ENCODE results near the gene MAN1A1.

MAN1A1 gene

DNA sequence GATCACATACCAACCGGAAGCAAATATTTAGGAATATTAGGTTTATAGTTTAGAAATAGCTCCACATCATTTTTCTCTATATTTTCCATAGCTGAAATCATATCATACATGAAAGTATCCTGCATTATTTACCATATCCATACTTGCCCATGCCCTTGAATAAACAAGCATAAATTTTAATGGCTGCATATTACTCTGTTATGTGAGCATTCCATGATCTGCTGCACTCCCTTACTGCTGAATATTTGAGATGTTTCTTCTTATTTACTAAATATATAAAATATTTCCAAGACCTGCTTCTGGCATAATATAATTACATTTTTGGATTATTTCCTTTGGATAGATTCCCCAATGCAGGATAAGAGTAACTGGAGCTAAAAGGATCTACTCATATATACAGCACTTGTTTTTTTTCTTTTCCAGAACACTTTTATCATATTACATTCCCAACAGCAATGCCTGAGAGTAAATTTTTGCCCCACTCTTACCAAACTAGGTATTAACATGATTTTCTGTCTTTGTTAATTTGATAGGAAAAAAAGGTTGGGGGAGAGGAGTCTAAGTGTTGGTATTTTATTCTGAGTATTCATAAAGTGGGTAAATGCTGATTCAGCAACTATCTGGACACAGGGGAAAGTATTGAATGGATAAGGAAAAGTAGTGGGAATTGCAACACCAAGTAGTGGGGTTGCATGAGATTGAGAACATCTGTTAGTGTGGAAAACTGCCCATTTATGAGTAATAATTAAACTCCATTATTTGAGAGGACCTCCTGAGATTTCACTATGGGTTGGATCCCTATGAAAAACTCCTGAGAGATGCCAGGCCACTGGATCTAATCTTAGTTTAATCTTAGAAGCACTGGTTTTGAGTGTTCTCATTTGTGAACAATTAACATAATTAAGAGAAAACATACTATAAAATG, 76.0 kb downstream of the MAN1A1 start:
- no peak for DNase-seq (ENCODE audit: low read depth in 1 of 2, low spot score in 1 of 2)

DNA sequence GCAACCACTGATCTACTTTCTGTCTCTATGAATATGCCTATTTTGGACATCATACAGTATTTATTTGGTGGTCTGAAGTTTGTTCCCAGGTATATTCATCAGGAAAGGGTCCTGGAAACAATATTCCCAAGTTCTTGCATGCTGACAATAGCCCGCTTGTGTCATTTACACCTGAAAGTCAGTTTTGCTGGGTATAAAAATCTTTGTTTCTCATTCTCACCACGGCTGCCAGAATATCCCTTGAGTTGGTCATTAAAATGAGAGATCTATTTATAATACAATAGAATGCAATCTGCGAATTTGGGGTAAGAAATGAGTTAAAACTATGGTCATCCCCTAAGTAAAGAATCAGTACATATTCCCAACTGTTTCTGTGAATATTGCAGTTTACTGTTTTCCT, 79.0 kb downstream of the MAN1A1 start:
- no peak for DNase-seq (ENCODE audit: low read depth in 1 of 2, low spot score in 1 of 2)

DNA sequence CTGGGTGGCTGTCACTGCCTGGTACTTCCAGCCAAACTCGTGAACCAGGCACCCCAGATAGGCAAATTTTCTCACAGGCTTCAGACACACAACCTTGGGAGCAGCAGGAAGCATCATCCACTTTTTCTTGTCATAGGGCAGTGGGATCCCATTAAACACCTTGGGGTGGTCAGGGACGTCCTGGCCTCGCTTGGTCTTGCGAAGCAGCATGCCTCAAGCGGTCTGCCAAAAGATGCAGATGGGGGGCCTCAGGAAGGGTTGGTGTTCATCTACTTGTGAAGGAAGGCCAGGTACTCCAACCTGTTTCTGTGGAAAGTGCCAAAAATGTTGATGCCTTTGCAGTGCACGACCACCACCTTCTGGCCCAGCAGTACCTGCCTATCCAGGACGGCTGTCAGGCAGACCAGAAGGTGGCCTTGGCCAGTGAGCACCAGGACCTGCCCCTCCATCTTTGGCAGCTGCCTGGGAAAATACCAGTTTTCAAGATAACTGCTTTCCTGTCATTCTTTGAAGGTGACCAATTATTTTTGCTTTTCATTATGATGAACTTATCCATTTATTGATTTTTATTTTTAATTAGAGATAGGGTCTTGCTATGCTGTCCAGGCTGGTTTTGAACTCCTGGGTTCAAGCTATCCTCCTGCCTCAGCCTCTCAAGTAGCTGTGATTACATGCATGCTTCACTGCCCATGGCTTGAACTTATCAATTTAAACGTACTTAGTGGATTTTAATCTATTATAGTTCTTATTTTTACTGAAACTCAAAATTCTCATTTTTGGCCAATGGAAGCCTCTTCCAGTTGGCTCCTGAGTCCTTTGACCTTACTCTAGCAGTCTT, 80.1 kb downstream of the MAN1A1 start:
- DNase-seq (ENCODE audit: low read depth in 1 of 2, low spot score in 1 of 2): no peak

DNA sequence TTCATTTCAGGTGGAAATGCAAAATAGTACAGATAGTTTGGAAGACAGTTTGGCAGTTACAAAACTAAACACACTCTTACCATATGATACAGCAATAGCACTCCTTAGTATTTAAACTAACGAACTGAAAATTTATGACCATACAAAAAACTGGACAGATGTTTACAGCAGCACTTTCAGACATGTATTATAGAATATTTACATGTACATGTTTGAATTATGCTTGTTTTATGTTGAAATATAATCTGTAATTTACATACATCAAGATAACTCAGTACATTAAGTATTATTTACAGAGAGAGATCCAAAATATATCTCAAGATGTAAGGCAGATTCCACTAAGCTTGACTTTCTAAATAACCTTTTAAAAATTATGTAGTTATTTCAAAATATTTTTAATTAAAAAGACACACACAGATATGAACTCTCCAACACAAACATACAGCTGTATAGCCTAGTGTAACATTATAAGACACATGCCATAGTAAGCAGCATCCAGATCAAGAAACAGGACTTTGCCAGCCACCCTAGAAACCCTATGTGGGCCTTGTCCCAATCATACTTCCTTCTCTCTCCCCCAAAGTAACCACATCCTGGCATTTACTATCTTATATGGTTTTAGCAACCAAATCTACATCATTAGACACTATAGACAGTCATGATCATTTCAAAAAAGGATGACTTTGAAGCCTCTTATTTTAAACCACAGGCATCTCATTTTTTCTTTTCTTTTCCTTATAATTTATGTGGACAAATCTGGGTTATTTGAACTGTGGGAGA, 82.2 kb downstream of the MAN1A1 start:
- no peak for DNase-seq (ENCODE audit: low read depth in 1 of 2, low spot score in 1 of 2)

DNA sequence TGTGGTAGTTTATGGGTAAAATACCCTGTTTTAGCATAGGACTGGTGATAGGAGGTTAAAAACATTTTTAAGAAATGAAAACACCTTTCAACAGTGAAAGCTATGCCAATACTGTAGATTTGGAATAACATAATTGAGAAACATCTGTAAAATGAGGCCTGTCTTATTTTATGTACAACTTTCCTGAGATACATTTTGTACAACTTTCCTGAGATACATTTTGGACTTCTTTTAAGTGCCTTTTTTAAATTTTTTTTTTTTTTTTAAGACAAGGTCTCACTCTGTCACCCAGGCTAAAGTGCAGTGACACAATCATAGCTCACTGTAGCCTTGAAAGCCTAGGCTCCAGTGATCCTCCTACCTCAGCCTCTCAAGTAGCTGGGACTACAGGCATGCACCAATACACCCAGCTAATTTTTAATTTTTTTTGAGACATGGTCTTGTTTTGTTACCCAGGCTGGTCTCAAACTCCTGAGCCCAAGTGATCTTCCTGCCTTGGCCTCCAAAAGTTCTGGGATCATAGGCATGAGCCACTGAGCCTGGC, 84.6 kb downstream of the MAN1A1 start:
- DNase-seq (ENCODE audit: low read depth in 1 of 2, low spot score in 1 of 2): no peak

DNA sequence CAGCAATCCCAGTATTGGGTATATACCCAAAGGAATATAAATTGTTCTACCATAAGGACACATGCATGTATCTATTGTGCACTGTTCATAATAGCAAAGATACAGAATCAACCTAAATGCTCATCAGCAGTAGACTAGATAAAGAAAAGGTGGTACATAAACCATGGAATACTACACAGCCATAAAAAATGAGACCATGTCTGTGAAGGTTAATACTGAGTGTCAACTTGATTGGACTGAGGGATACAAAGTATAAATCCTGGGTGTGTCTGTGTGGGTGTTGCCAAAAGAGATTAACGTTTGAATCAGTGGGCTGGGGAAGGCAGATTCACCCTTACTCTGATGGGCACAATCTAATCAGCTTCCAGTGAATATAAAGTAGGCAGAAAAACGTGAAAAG, 86.9 kb downstream of the MAN1A1 start:
- no peak for DNase-seq (ENCODE audit: low read depth in 1 of 2, low spot score in 1 of 2)

DNA sequence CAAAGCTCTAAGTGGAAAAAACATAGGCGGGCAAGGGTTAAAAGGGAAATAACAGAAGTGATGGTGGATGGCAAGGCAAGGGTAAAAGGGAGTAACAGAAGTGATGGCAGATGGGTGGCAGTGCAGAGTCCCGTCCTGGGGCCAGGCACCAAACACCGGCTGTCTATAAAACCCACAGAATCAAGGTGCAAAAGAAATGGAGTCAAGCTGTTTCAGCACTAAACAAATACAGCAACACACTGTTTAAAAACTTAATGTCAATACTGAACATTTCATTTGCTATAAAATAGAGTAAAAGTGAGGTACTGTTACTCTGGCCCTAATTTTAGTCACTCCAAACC, 87.6 kb downstream of the MAN1A1 start:
- DNase-seq (ENCODE audit: low read depth in 1 of 2, low spot score in 1 of 2): no peak

DNA sequence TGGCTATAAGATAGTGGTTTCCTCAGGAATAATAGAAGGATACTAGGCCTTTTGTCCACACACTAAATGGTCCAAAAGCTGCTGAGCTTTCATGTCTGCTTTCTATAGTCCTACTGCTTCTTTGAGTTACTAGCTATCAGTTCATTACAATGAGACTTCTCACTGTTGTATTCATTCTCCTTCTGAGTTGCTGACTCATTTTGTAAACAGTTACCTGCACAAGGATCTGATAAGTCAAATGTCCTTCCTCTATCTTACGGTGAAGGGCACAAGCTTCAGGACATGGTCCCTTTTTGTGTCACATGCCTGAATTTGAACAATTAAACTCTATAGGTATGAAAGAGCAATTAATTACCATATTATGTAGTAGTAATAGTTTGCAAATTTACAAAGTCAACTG, 90.5 kb downstream of the MAN1A1 start:
- no peak for DNase-seq (ENCODE audit: low read depth in 1 of 2, low spot score in 1 of 2)

DNA sequence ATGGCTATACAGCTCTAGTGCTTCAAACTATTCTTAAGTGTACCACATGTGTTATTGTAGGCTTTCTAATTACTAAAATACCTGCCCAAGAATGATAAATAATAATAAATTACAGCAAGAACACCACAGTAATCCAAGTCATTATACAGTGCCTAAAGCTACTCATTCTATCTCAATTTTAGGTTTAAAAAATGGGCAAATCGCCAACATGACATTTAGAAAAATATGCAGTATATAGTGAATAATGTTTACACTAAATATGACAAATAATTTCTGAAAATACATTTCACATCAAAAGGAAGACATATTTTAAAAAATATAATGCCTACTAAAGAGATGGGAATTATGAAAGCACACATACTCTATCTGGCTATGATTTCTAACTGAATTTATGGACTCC, 91.8 kb downstream of the MAN1A1 start:
- DNase-seq (ENCODE audit: low read depth in 1 of 2, low spot score in 1 of 2): no peak

DNA sequence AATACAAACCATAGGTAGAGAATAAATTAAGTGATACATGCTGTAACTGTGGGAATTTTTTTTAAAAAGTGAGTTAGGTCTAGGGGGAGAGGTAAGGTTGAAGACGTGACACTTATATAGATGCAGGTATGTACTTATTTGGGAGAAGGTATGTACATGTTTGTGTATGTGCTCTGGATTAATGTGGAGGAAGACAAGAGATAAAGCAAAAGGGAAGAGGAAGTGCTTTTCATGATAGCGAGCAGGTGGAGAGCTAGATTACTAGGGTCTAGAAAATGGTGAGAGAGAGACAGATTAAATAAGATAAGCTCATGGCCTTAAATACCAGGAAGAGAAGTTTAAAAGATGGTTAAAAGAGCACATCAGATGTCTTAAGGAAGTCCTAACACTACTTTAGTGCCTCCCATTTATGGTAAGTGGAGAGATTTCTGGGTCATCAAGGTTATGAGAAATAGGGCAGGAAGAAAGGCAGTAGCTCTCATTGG, 92.5 kb downstream of the MAN1A1 start:
- no peak for DNase-seq (ENCODE audit: low read depth in 1 of 2, low spot score in 1 of 2)

DNA sequence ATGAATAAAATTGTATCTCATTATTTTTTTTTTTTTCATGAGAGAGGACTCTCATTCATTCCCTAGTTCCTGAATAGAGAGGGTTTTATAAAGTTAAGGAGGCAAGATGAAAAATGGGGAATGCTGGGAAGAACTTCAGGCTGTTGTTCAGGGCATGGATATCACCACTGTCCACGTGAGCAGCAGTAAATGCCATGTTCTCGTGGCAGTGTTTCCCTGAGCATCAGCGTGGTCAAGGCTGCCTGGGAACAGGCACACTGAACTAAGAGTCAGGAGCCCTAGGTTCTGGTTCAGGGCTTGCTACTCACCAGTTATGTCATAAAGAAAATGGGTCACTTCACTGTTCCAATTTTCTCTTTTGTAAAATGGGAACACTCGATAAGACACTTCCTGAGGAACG, 93.2 kb downstream of the MAN1A1 start:
- no peak for DNase-seq (ENCODE audit: low read depth in 1 of 2, low spot score in 1 of 2)

DNA sequence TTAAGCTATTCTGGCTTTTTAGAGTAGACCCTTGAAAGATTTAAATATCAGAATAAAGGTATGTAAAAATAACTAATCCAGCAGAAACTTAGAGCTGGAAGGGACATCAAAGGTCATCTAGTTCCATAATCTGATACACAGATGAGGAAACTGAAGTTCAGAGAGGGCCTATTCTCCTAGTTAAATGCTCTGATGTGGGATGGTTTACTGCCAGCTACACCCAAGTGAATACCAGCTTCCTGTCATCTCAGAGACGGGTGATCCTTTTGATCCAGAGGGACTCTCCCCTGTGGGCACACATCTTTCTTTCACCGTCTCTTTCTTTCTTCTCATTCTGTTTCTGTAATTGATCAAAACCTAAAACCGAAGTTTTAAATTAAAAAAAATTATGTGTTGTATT, 94.1 kb downstream of the MAN1A1 start:
- DNase-seq (ENCODE audit: low read depth in 1 of 2, low spot score in 1 of 2): no peak

DNA sequence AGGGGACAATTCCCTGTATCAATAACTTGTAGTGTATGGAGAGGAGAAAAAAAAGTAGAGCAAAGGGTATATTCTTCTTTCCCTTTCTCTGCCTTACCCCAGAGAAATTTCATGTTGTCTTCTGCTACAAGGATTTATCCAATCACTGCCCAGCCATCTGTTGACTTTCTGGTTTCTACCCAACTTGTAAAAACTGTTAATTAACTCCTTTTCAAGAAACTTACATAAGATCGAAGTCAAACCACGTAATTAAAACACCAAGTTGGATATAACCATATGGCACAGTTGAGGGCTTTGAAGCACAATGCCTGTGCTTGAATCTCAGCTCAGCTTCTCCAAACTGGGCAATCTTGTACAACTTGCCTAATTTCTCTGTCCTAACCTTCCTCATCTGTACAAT, 99.5 kb downstream of the MAN1A1 start:
- no peak for DNase-seq (ENCODE audit: low read depth in 1 of 2, low spot score in 1 of 2)

DNA sequence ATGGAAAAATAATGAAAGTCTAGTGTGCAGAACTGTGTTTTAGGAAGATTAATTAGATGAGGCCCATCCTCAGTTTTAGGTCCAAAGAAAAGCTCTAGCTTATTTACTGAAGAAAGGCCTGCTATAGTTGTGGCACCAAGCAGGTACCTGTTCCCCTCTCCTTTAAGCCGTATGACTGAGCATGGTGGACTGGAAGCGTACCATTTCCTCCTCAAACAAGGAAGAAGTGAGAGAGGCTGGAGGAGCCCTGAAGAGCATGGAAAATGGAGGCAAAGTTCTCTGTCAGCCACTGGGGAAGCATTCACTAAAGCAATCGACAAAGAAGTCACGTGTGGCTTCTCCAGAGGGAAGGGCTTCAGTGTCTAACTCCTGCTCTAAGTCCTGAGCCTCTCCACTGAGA, 100.2 kb downstream of the MAN1A1 start:
- DNase-seq (ENCODE audit: low read depth in 1 of 2, low spot score in 1 of 2): no peak

DNA sequence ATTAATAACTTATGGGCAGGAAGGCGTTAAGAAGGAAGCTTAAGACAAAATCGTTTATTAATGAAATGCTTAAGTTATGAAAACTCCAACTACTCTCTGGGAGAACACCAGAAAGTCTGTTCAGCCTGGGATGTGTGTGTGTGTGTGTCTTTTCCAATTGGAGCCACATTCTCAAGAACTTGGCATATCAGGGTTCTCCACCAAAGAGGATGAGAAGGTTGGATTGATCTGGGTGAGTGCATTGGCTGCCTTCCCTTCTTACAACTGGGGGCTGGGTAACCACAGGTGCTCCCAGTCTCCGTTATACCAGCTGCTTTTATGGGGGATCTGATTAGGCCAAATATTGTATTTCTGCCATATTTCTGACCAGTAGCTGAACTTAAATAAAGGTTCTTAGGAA, 102.1 kb downstream of the MAN1A1 start:
- DNase-seq (ENCODE audit: low read depth in 1 of 2, low spot score in 1 of 2): no peak

DNA sequence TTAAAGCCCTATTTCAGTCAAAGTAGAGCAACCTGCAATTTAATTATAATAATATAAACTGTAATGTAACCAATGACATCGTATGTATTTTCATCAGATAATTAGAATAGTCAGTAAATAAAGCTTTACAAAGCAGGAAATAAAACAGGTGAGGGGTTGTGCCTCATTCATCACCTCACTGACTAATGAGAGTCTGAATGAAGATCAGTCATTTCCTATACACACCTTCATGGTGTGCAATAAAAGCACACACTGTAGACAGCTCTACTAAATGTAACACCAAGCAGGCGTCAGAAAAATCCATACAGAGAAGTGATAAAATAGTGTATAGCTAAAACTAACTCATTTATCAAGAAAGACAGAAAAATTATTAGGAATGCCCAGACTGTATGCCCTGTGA, 105.9 kb downstream of the MAN1A1 start:
- no peak for DNase-seq (ENCODE audit: low read depth in 1 of 2, low spot score in 1 of 2)

DNA sequence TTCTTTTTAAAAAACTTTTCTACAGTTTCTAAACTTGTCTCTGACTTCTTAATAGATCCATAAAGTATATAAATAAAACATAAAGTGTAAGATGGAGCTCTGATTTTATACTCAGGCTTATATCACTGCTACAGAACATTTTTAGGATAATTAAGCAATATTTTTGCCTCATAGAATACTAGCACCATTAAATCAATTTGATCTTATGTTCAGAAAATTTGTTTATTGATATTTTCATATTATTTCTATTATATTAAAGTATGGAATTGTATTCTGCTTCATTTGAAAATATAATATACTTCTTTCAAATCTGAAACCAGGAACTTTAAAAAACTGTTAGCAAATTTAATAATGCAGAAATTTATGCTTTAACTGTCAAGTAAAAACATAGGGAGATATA, 106.5 kb downstream of the MAN1A1 start:
- no peak for DNase-seq (ENCODE audit: low read depth in 1 of 2, low spot score in 1 of 2)

DNA sequence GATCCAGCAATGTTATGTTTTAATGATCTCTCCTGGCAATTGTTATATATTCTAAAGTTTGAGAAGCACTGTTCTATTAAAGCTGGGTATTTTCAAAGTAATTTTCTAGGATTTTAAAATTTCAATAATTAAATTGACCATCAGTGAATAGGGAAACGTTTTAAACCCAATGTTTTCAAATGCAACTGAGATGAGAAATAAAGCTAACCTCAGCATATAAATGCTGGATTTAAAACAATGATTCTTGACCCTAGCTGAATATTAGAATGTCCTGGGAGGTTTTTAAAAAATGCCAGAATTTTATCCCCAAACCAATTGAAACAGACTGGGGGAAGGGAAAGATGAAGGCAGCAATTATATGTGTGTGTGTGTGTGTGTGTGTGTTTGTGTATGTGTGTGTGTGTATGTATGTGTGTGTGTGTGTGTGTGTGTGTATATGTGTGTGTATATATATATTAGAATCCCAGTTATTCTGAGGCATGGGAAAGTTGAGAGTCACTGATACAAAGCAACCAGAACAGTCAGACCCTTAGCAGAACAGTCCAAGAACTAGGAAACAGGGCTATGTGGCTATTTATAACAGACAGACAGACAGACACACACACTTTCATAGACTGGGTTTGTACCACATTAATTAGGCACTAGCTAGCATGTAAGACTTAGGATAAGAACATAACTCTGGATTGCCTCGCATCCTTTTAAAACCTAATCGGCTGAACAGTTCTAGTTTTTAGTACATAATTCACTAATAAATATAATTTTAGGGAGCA, 107.8 kb downstream of the MAN1A1 start:
- DNase-seq (ENCODE audit: low read depth in 1 of 2, low spot score in 1 of 2): no peak

DNA sequence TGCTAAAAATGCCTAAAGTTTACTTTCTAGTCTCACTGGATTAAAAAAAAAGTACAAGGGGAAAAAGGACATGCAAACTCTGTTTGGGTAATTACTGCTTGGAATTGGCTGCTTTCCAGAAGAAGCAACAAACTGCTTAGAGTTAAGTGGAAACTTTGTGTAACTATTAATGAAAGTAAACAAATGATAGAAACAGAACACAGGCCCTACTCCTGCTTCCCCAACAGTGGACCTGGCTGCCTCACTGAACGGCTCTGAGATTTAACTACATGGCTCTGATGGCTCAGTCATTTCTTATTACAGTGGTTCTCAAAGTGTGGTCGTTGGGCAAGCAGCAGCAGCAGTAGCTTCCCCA, 108.5 kb downstream of the MAN1A1 start:
- no peak for DNase-seq (ENCODE audit: low read depth in 1 of 2, low spot score in 1 of 2)

DNA sequence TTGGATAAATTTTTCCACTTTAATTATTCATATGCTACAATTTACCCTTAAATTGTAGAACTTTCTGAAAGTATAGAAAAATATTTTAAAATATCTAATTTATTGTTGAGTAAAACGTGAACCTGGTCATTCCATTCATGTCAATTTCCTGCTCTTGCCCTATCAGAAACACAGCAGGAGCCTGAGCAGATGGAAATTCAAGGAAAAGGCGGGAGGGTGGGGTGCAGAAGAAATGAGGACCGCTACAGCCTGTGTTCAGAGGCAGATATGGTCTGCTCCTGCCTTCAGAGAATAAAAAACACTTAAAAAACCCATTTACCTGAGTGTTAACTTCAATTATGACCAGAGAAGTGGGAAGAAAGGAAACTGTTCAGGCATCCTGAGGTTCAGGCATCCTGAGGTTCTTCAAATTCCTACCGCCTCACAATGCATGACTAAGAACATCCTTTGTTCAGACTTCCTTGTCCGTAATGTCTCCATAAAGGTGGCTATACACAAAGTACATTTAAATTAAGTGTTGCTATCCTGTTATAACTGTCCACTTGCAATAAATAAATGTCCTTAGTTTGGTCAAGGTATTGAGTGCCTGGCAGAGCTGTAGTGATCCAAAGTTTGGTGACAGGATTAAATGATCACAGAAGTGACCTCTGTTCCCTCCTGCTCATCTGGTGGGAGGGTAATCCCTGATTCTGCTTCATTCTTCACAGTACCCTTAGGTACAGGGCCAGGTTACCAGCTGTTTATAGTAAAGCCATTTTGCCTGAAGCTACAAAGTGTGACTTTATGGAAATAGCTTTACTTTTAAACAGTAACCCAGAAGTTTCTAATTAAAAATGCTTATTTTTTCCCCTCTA, 109.1 kb downstream of the MAN1A1 start:
- no peak for DNase-seq (ENCODE audit: low read depth in 1 of 2, low spot score in 1 of 2)
